Caco-2 (cell line): ENCODE results near the gene IKZF4. TPM values are rescaled to one million over a fixed set of nuclear protein-coding genes. Genes with fewer than 3 reads are reported as not detected.

ENCODE experiments used
- BruUV-seq: library from RNA; stranded (reverse); fragments of 400-500 nt; replicated peaks from 2 replicates; lab custom pipeline; 2021; lab: Mats Ljungman, UMichigan
- CTCF ChIA-PET: fragments of 300-600 bp; sonication (Branson Sonifier 250); formaldehyde crosslinking; loops from one replicate; lab custom pipeline; 2022; ENCODE audit warnings: antibody characterized with exemption; lab: Charles Lee
- POLR2A ChIA-PET: fragments of 300-600 bp; sonication (Branson Sonifier 250); formaldehyde crosslinking; loops from one replicate; lab custom pipeline; 2022; ENCODE audit warnings: antibody characterized with exemption; lab: Charles Lee
- DNase-seq, 2 experiments: peaks; one replicate each; pipeline versions ENCODE4 v3.0.0 to v3.0.0-alpha.2; 2020 to 2022
- H3K27me3 ChIP-seq: replicated peaks from 2 replicates; pipeline ENCODE4 v1.6.0; 2011; ENCODE audit warnings: low read length; ENCODE audit not compliant: control insufficient read depth, insufficient read depth
- H3K36me3 ChIP-seq: 2 replicates; pipeline ENCODE4 v1.5.1; 2011; ENCODE audit warnings: low read length; ENCODE audit not compliant: control insufficient read depth, insufficient read depth
- H3K4me1 ChIP-seq: fragments of 250-450 bp; sonication (Bioruptor Pico); 2 replicates; pipeline ENCODE4 v1.5.1; 2020; ENCODE audit warnings: mild to moderate bottlenecking
- H3K4me3 ChIP-seq: 2 replicates; pipeline ENCODE4 v1.5.1; 2011; ENCODE audit warnings: low read depth, mild to moderate bottlenecking, control low read depth, low read length
- H3K9me3 ChIP-seq: fragments of 250-450 bp; sonication (Bioruptor Pico); 2 replicates; pipeline ENCODE4 v1.5.1; 2020; ENCODE audit warnings: mild to moderate bottlenecking, moderate library complexity
- H3K27ac Mint-ChIP-seq: one replicate; pipeline ENCODE4 v1.8.0; 2022; ENCODE audit warnings: mixed read lengths; ENCODE audit not compliant: unreplicated experiment
- H3K27me3 Mint-ChIP-seq: one replicate; pipeline ENCODE4 v1.8.0; 2022; ENCODE audit warnings: mixed read lengths; ENCODE audit not compliant: insufficient read depth, unreplicated experiment
- H3K36me3 Mint-ChIP-seq: one replicate; pipeline ENCODE4 v1.8.0; 2022; ENCODE audit warnings: mild to moderate bottlenecking, mixed read lengths; ENCODE audit not compliant: insufficient read depth, unreplicated experiment
- H3K4me1 Mint-ChIP-seq: one replicate; pipeline ENCODE4 v1.8.0; 2022; ENCODE audit warnings: low read depth, mixed read lengths; ENCODE audit not compliant: unreplicated experiment
- H3K4me3 Mint-ChIP-seq: one replicate; pipeline ENCODE4 v1.8.0; 2022; ENCODE audit warnings: mild to moderate bottlenecking, moderate library complexity, mixed read lengths; ENCODE audit not compliant: unreplicated experiment
- H3K9me3 Mint-ChIP-seq: one replicate; pipeline ENCODE4 v1.8.0; 2022; ENCODE audit warnings: mixed read lengths; ENCODE audit not compliant: unreplicated experiment
- CTCF ChIP-seq, 2 experiments: fragments of 200-600 bp in 1 of 2; IDR thresholded peaks; 1 replicate in 1 of 2; 2 replicates in 1 of 2; pipeline versions ENCODE4 v1.5.1 to v1.8.0; 2011 to 2022; ENCODE audit warnings: antibody characterized with exemption in 1 of 2, control low read depth in 1 of 2, inconsistent platforms in 1 of 2, low read depth in 1 of 2, low read length in 1 of 2, mild to moderate bottlenecking in 1 of 2, moderate library complexity in 1 of 2; ENCODE audit not compliant: insufficient read depth in 1 of 2, severe bottlenecking in 1 of 2, unreplicated experiment in 1 of 2
- intact Hi-C: fragments of 100-400 bp; cut with micrococcal nuclease; formaldehyde crosslinking; loops from one replicate; pipeline ENCODE4 v1.10.0; 2022; ENCODE audit not compliant: unreplicated experiment
- total RNA-seq: library from RNA; stranded (reverse); gene quantifications from 2 replicates; pipeline ENCODE4 v1.2.3, GENCODE V29; 2022

Gene IKZF4
- total RNA-seq, 1 experiment from 2014 or later = 15.7 TPM

DNA sequence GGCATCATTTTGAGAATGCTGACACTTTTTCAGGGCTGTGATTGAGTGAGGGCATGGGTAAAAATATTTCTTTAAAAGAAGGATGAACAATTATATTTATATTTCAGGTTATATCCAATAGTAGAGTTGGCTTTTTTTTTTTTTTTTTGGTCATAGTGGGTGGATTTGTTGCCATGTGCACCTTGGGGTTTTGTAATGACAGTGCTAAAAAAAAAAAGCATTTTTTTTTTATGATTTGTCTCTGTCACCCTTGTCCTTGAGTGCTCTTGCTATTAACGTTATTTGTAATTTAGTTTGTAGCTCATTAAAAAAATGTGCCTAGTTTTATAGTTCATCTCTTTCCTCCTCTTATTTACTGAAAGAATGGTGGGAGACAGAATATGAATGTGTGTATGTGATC is 48.4 kb upstream of the IKZF4 start:
- H3K36me3 ChIP-seq = peaks cover 1% of the 10 kb centered on the region
- ChIA-PET POLR2A (no interaction called here), CTCF (no interaction called here)
- H3K36me3 Mint-ChIP-seq = peaks cover 53% of the 10 kb centered on the region
- H3K4me3 Mint-ChIP-seq = no peak overlapping the region
- no TSS peak for BruUV-seq
- H3K27me3 ChIP-seq = no peaks in the 10 kb centered on the region
- no peaks in the 10 kb centered on the region for H3K9me3 Mint-ChIP-seq
- peaks cover 42% of the 10 kb centered on the region for H3K4me1 ChIP-seq
- H3K4me1 Mint-ChIP-seq = peaks cover 25% of the 10 kb centered on the region
- H3K9me3 ChIP-seq = no peaks in the 10 kb centered on the region
- no peaks in the 10 kb centered on the region for H3K27me3 Mint-ChIP-seq
- DNase-seq = no peak
- no peak overlapping the region for H3K27ac Mint-ChIP-seq
- no peak for TF ChIP-seq CTCF (IDR thresholded peaks at IDR 0.05; ENCODE audit: insufficient read depth in 1 of 2, low read depth in 1 of 2, low read length in 1 of 2, severe bottlenecking in 1 of 2, unreplicated experiment in 1 of 2)
- intact Hi-C loops = loop anchor here (2.0 to 5.0 kb wide), 3 partner anchors 42 to 665 kb away; partner anchors contain the start of genes DGKA and DNAJC14
- peak overlapping the region; percentile 59 for H3K4me3 ChIP-seq

DNA sequence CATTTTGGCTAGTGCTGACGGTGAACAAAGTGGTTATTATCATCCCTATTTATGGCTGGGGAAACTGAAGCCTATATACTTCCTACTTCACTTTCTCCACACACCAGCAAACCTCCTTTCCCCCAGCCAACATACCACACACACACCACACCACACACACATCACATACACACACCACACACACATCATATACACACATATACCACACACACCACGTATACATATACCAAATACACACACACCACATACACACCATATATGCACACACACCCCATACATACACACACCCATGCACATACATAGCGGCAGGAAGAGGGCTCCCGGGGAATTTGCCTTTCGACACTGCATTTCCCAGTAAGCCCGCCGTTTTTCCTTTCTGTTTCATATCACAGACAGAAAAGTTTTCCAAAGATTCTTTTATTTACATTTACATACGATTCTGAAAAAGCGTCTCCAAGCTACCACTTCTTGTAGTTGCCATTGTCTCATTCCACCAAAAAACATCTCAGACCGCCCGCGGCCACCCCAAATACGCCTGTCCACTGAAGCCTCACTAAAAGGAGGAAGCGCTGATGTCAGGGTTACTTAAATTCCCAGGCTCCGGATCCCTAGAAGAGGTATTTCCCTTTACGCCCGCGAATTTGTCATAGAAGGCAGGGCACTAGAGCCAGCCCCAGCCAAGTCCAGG is 47.8 kb upstream of the IKZF4 start:
- TF ChIP-seq CTCF (IDR thresholded peaks at IDR 0.05; ENCODE audit: insufficient read depth in 1 of 2, low read depth in 1 of 2, low read length in 1 of 2, severe bottlenecking in 1 of 2, unreplicated experiment in 1 of 2) = no peak
- intact Hi-C loops = loop anchor here (1.0 to 5.0 kb wide), 6 partner anchors 17 to 664 kb away; partner anchors contain the start of genes DGKA, DNAJC14 and PA2G4
- ChIA-PET POLR2A (interaction anchor here (0.6 to 3.0 kb wide), 22 partner anchors 9 to 294 kb away, joined by 3 to 23 read pairs (median 6); partner anchors contain the start of genes DNAJC14, ORMDL2, PA2G4 and PYM1), CTCF (interaction anchor here (0.9 to 2.1 kb wide), 16 partner anchors 9 to 292 kb away, joined by 3 to 37 read pairs (median 6); partner anchors contain the start of genes DGKA, ESYT1, ORMDL2 and PA2G4)
- peaks cover 2% of the 10 kb centered on the region for H3K36me3 ChIP-seq
- H3K4me3 Mint-ChIP-seq = no peak overlapping the region
- no peaks in the 10 kb centered on the region for H3K27me3 Mint-ChIP-seq
- no peaks in the 10 kb centered on the region for H3K9me3 Mint-ChIP-seq
- no peak for DNase-seq
- H3K36me3 Mint-ChIP-seq = peaks cover 52% of the 10 kb centered on the region
- no peaks in the 10 kb centered on the region for H3K9me3 ChIP-seq
- no peaks in the 10 kb centered on the region for H3K27me3 ChIP-seq
- no peak overlapping the region for H3K27ac Mint-ChIP-seq
- peaks cover 38% of the 10 kb centered on the region for H3K4me1 ChIP-seq
- TSS peak; percentile 88 for BruUV-seq
- peaks cover 19% of the 10 kb centered on the region for H3K4me1 Mint-ChIP-seq
- peak overlapping the region; percentile 59 for H3K4me3 ChIP-seq

- H3K9me3 Mint-ChIP-seq = no peaks in the 10 kb centered on the region
- ChIA-PET POLR2A (interaction anchor here (0.5 to 3.0 kb wide), 26 partner anchors 8 to 294 kb away, joined by 3 to 23 read pairs (median 5); partner anchors contain the start of genes DNAJC14, ORMDL2, PA2G4 and PMEL), CTCF (interaction anchor here (0.6 to 2.1 kb wide), 19 partner anchors 8 to 518 kb away, joined by 3 to 37 read pairs (median 5); partner anchors contain the start of genes DGKA, DNAJC14, ESYT1 and ORMDL2)
- no TSS peak for BruUV-seq
- H3K4me3 Mint-ChIP-seq = no peak within 1 kb of the TSS
- no peaks in the 10 kb centered on the region for H3K27me3 Mint-ChIP-seq
- Histone ChIP-seq H3K4me3 (peak within 1 kb of the TSS; percentile 92), H3K4me1 (peaks cover 31% of the 10 kb centered on the region), H3K9me3 (no peaks in the 10 kb centered on the region), H3K27me3 (no peaks in the 10 kb centered on the region), H3K36me3 (peaks cover 2% of the 10 kb centered on the region)
- peak in 1 of 2 experiments; percentile 21 for TF ChIP-seq CTCF (IDR thresholded peaks at IDR 0.05; ENCODE audit: insufficient read depth in 1 of 2, low read depth in 1 of 2, low read length in 1 of 2, severe bottlenecking in 1 of 2, unreplicated experiment in 1 of 2)
- peaks cover 16% of the 10 kb centered on the region for H3K4me1 Mint-ChIP-seq
- H3K27ac Mint-ChIP-seq = no peak within 1 kb of the TSS
- peak; percentile 98 to 100 for DNase-seq
- intact Hi-C loops = loop anchor here (1.0 to 5.0 kb wide), 6 partner anchors 17 to 664 kb away; partner anchors contain the start of genes DGKA, DNAJC14 and PA2G4
- H3K36me3 Mint-ChIP-seq = peaks cover 52% of the 10 kb centered on the region
Observed at GRCh38 chr12:55973599-55974307, 47.1 kb upstream of the IKZF4 start, which contains the start of gene RAB5B. RAB5B (plus strand) TSS chr12:55974078; CDS start chr12:55986961, 12,883 bp downstream.
